GM10248 (cell line): ENCODE data around the gene PCYT1A.
"Not testable (repeated sequence)": the region's sequence is repeated elsewhere in the genome, so short reads cannot be mapped to it uniquely, and the experiment has no call there.

Source experiments
- CTCF ChIA-PET: fragments of 300-600 bp; sonication (Branson Sonifier 250); formaldehyde crosslinking; extraction: SDS; loops from one replicate; lab custom pipeline; 2021; ENCODE audit warnings: antibody characterized with exemption; lab: Yijun Ruan, JAX
- POLR2A ChIA-PET: fragments of 350-650 bp; sonication (Branson Sonifier 250); formaldehyde crosslinking; extraction: SDS; loops from one replicate; lab custom pipeline; 2020; ENCODE audit warnings: antibody characterized with exemption; lab: Yijun Ruan, JAX
- DNase-seq: peaks from one replicate; pipeline ENCODE4 v3.0.0; 2012; ENCODE audit errors: extremely low spot score
- TF ChIP-seq, protein P1 (sequence below): IDR thresholded peaks from 2 replicates; pipeline ENCODE4 v1.5.1; 2012; ENCODE audit warnings: mild to moderate bottlenecking, low read depth; ENCODE audit errors: extremely low read depth, missing control alignments, control extremely low read depth

The PCYT1A gene

DNA sequence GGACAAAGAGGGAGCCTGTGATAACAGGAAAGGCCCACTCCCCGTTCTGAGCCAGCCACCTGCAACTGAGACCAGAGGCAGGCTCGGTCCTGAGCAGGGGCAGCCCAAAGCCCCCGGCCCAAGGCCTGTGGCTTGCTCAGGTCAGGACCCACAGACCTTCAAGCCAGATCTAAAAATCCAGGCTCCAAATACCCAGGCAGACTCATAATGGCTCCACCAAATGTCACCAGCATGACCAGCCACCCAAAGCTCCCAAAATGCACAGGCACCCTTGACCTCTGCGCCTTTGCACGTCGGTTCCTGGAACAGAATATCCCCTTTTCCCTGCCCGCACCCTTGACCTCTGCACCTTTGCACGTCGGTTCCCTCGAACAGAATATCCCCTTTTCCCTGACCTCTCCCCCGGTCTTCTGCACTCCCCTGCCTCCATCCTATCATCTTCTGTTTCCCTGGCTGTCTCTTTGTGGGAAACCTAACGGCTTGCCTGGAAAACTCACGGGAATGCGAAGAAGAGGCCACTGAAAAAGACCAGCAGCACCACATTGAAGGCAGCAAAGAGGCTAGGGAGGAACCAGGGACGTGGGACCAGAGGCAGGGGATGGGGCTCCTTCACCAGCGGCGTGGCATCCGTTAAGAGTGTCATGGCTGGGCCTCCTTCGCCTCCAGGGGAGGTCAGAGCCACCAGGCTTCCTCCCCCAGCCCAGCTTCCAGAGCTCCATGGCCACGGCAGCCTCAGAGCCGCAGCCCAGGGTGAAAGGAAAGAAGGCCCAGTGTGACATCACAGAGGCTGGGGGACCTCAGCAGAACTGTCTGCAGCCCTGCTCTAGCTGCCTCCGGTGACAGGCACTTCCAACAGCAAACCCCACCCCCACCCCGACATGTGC is 76.6 kb downstream of the PCYT1A start, which contains the start of gene ZDHHC19:
Gene ZDHHC19, minus strand, starts transcription at position 728 of the 884 bp plus-strand sequence. Its CDS starts 85 bp downstream, at position 643.
- ChIA-PET POLR2A (no interaction called here), CTCF (no interaction called here)
- DNase-seq, result no peak
- TF ChIP-seq, protein P1, sequence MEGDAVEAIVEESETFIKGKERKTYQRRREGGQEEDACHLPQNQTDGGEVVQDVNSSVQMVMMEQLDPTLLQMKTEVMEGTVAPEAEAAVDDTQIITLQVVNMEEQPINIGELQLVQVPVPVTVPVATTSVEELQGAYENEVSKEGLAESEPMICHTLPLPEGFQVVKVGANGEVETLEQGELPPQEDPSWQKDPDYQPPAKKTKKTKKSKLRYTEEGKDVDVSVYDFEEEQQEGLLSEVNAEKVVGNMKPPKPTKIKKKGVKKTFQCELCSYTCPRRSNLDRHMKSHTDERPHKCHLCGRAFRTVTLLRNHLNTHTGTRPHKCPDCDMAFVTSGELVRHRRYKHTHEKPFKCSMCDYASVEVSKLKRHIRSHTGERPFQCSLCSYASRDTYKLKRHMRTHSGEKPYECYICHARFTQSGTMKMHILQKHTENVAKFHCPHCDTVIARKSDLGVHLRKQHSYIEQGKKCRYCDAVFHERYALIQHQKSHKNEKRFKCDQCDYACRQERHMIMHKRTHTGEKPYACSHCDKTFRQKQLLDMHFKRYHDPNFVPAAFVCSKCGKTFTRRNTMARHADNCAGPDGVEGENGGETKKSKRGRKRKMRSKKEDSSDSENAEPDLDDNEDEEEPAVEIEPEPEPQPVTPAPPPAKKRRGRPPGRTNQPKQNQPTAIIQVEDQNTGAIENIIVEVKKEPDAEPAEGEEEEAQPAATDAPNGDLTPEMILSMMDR, result no peak

DNA sequence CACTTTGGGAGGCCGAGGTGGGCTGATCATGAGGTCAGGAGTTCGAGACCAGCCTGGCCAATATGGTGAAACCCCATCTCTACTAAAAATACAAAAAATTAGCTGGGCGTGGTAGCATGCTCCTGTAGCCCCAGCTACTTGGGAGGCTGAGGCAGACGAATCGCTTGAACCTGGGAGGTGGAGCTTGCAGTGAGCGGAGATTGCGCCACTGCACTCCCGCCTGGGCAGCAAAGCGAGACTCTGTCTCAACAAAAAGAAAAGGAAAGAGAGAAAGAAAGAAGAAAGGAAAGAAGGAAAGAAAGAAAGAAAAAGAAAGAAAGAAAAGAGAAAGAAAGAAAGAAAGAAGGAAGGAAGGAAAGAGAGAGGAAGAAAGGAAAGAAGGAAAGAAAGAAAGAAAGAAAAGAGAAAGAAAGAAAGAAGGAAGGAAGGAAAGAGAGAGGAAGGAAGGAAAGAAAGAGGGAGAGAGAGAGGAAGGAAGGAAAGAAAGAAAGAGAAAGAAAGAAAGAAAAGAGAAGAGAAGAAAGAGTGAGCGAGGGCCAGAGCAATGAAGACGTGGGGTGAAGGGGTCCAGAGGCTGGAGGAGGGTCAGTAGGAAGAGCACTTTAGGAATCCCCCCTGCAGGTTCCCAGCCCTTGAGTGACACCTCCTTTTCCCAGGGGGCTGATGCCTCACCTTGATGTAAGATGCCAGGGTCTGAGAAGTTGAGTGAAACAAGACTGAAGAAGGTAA is 77.4 kb downstream of the PCYT1A start:
- CTCF ChIA-PET, result interaction anchor here (1.5 kb wide), 1 partner anchor 13 kb away, joined by 3 read pairs; no protein-coding TSS in a partner anchor
- DNase-seq, POLR2A ChIA-PET: not testable (repeated sequence)

DNA sequence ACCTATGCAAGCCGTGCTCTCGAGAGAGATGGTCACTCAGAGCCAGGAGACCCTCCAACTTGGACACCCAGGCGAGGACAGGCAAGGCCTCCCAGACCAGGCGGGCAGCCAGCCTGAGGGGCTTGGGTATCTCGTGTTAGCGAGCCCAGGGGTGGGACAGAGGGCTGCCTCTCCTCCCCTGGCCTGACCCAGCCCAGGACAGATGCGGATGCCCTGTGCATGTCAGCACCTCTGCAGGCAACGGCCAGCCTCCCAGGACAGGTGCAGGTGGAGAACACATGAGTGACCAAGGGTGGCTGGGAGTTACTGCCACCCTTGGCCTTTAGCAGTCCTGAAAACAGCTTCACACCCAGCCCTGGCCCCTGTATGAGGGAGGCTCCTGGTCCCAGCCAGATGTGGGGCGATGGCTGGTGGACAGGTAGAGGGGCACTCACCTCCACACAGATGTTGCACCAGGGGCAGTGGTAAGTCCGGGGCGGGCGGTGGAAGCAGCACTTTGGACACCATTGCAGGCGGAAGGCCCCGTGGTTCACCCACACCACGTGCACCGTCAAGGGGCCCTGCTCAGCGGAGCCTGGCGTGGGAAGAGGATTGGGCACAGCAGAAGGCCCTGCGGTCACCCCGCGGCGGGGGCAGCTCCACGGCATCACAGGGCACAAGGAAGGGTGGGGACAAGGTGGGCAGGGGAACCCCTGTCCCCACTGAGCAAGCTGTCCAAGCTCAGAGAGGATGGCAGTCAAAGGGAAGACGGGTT is 78.4 kb downstream of the PCYT1A start:
- TF ChIP-seq, protein P1, result no peak
- ChIA-PET CTCF (interaction anchor here (1.5 kb wide), 1 partner anchor 12 kb away, joined by 3 read pairs; no protein-coding TSS in a partner anchor), POLR2A (no interaction called here)
- DNase-seq, result no peak

DNA sequence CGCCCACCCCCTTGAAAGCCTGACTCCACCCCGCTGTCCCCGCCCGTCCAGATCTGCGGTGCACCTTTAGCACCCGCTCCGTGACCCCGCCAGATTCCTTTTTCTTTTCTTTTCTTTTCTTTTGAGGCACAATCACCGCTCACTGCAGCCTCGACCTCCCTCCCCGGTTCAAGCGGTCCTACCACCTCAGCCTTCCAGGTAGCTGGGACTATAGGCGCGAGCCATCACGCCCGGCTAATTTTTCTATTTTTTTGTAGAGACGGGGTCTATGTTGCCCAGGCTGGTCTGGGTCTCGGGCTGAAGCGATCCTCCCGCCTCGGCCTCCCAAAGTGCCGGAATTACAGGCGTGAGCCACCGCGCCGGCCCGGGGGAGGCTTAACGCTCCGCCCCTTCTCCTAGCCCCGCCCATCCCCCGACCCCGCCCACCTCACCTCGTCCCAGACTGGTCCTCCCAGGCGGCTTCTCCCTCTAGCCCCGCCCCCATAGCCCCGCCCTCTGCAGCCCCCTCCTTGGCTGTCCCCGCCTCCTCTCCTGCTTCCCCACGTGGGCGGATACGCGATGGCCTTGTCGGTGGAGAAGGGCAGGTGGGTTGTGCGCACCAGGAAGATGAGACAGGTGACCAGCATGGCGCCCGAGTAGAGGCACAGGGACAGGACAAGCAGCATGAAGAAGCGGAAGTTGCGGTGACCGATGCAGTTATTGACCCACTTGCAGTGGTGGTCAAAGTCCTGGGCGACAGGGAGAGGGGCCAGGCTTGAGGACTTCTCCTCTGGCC is 79.5 kb downstream of the PCYT1A start:
- DNase-seq, result peak; percentile 90
- POLR2A ChIA-PET, result no interaction called here
- CTCF ChIA-PET, result interaction anchor here (1.6 kb wide), 1 partner anchor 139 kb away, joined by 6 read pairs; no protein-coding TSS in a partner anchor
- TF ChIP-seq, protein P1, result no peak

DNA sequence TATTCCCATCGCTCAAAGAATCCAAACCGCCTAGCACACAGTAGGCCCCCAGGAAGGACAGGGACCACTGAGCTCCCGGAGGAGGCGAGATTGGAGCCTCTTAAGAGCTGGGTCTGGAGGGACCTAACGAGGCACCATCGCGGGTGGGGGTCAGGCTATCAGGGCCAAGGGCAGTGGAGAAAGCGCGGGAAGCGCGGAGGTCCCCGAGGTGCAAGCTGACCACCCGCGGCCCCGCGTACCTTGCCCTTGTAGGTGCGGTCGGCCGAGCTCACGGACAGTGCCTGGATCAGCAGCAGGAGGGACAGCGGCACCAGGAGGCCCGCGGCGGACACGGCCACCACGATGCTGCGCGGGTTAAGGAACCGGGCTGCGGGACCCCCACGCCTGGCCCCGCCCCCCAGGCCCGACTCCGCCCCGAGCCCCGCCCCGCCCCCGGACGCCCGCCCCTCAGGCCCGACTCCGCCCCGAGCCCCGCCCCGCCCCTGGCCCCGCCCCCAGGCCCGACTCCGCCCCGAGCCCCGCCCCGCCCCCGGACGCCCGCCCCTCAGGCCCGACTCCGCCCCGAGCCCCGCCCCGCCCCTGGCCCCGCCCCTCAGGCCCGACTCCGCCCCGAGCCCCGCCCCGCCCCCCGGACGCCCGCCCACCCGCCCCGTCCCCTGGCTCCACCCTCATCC is 80.2 kb downstream of the PCYT1A start:
- no peak for DNase-seq
- ChIA-PET POLR2A (interaction anchor here (0.6 kb wide), 1 partner anchor 131 kb away, joined by 3 read pairs; no protein-coding TSS in a partner anchor), CTCF (interaction anchor here (0.9 to 1.6 kb wide), 5 partner anchors 8 to 181 kb away, joined by 3 to 6 read pairs (median 3); no protein-coding TSS in a partner anchor)
- TF ChIP-seq, protein P1, result no peak

DNA sequence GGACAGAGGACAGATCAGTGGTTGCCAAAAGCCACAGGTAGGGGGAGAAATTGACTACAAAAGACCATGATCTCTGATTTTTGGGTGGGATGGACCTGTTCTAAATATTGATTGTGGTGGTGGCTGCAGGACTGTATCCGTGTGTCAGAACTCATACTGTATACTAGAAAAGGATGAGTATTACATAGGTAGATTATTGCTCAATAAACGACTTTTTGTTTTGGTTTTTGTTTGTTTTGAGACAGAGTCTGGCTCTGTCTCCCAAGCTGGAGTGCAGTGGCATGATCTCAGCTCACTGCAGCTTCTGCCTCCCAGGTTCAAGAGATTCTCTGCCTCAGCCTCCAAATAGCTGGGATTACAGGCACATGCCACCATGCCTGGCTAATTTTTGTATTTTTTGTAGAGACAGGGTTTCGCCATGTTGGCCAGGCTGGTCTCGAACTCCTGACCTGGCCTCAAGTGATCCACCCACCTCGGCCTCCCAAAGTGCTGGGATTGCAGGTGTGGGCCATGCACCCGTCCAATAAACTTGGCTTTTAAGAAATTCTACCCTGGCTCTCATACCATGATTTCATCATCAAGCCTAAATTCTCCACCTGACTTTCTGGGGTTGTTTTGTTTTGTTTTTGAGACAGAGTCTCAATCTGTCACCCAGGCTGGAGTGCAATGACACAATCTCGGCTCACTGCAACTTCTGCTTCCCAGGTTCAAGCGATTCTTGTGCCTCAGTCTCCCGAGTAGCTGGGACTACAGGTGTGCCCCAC is 81.9 kb downstream of the PCYT1A start:
- POLR2A ChIA-PET, result not testable (repeated sequence)
- CTCF ChIA-PET, result interaction anchor here (0.7 to 1.6 kb wide), 3 partner anchors 9 to 179 kb away, joined by 3 to 7 read pairs (median 4); no protein-coding TSS in a partner anchor

More for the DNA sequence above, 81.9 kb downstream of the PCYT1A start:
- DNase-seq, result not testable (repeated sequence)
